GM19025 (cell line): ENCODE results near the gene OGFOD3.
"Not testable (repeated sequence)": the region's sequence is repeated elsewhere in the genome, so short reads cannot be mapped to it uniquely, and the experiment has no call there.

Source experiments
- ATAC-seq: cut with Tn5 transposase; IDR thresholded peaks from one replicate; pipeline ENCODE4 v1.9.1; 2021; ENCODE audit warnings: mild to moderate bottlenecking, low read depth, moderate library complexity; ENCODE audit not compliant: unreplicated experiment

The OGFOD3 gene

GRCh38 chr17:82377924-82378740 lies 40.3 kb downstream of the OGFOD3 start:
- ATAC-seq, result no peak

- not testable (repeated sequence) for ATAC-seq
These were observed 41.1 kb downstream of the OGFOD3 start for GRCh38 chr17:82377294-82377693.

- ATAC-seq, result no peak
These were observed 42.2 kb downstream of the OGFOD3 start for GRCh38 chr17:82376042-82376730.

GRCh38 chr17:82375359-82376041 lies 42.9 kb downstream of the OGFOD3 start:
- no peak for ATAC-seq

GRCh38 chr17:82374626-82375331 lies 43.6 kb downstream of the OGFOD3 start:
- ATAC-seq, result no peak

GRCh38 chr17:82373731-82374625 lies 44.4 kb downstream of the OGFOD3 start:
- ATAC-seq, result no peak

- ATAC-seq, result not testable (repeated sequence)
These were observed 45.3 kb downstream of the OGFOD3 start for GRCh38 chr17:82373072-82373452.

- no peak for ATAC-seq
These were observed 45.9 kb downstream of the OGFOD3 start for GRCh38 chr17:82372249-82373071.

GRCh38 chr17:82371333-82372248 lies 46.8 kb downstream of the OGFOD3 start, which contains the start of gene UTS2R:
Gene UTS2R (plus strand): TSS chr17:82371765. CDS start chr17:82374325, 2,560 bp downstream.
- ATAC-seq, result no peak

- ATAC-seq, result no peak
These were observed 47.7 kb downstream of the OGFOD3 start for GRCh38 chr17:82370471-82371332.

GRCh38 chr17:82369211-82369610 lies 49.2 kb downstream of the OGFOD3 start:
- no peak for ATAC-seq

- no peak for ATAC-seq
These were observed 50.5 kb downstream of the OGFOD3 start for GRCh38 chr17:82367724-82368524.

- no peak for ATAC-seq
These were observed 51.6 kb downstream of the OGFOD3 start for GRCh38 chr17:82366749-82367148.

- ATAC-seq, result no peak
These were observed 52.6 kb downstream of the OGFOD3 start for GRCh38 chr17:82365606-82366295.

- ATAC-seq, result no peak
These were observed 56.3 kb downstream of the OGFOD3 start for GRCh38 chr17:82361885-82362633.
